DND-41 (cell line): Measurements from ENCODE around the gene EPPIN.

Experiments
- EZH2 ChIP-seq: IDR thresholded peaks from 3 replicates; pipeline ENCODE4 v1.6.1; 2012; ENCODE audit warnings: borderline replicate concordance, low read depth, mild to moderate bottlenecking, moderate library complexity, low read length, inconsistent platforms; ENCODE audit not compliant: severe bottlenecking
- TF ChIP-seq, protein P1 (sequence below): IDR thresholded peaks from 2 replicates; pipeline ENCODE4 v1.5.1; 2012; ENCODE audit warnings: borderline replicate concordance, low read length, moderate library complexity, mild to moderate bottlenecking; ENCODE audit not compliant: poor library complexity, severe bottlenecking; ENCODE audit errors: extremely low read depth

- TF ChIP-seq, protein P1, sequence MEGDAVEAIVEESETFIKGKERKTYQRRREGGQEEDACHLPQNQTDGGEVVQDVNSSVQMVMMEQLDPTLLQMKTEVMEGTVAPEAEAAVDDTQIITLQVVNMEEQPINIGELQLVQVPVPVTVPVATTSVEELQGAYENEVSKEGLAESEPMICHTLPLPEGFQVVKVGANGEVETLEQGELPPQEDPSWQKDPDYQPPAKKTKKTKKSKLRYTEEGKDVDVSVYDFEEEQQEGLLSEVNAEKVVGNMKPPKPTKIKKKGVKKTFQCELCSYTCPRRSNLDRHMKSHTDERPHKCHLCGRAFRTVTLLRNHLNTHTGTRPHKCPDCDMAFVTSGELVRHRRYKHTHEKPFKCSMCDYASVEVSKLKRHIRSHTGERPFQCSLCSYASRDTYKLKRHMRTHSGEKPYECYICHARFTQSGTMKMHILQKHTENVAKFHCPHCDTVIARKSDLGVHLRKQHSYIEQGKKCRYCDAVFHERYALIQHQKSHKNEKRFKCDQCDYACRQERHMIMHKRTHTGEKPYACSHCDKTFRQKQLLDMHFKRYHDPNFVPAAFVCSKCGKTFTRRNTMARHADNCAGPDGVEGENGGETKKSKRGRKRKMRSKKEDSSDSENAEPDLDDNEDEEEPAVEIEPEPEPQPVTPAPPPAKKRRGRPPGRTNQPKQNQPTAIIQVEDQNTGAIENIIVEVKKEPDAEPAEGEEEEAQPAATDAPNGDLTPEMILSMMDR: no peak
- TF ChIP-seq EZH2: no peak
Measured at GRCh38 chr20:45595235-45595634, 48.0 kb upstream of the EPPIN start.
